ENCODE results near the gene RPRD1B. TPM values are rescaled to one million over a fixed set of nuclear protein-coding genes. Genes with fewer than 3 reads are reported as not detected.

The RPRD1B gene
- total RNA-seq, 1 experiment from 2014 or later, result 112 TPM

GRCh38 chr20:38116409-38117165 is 83.0 kb downstream of the RPRD1B start:
- Mint-ChIP-seq H3K4me1 (ENCODE audit: low read depth, unreplicated experiment) (peaks cover 56% of the 10 kb centered on the region), H3K4me3 (ENCODE audit: unreplicated experiment) (no peak overlapping the region), H3K27ac (ENCODE audit: unreplicated experiment) (peak overlapping the region; percentile 14), H3K36me3 (ENCODE audit: insufficient read depth, unreplicated experiment) (peaks cover 7% of the 10 kb centered on the region), H3K9me3 (ENCODE audit: unreplicated experiment) (peaks cover 15% of the 10 kb centered on the region), H3K27me3 (ENCODE audit: insufficient read depth, unreplicated experiment) (no peaks in the 10 kb centered on the region)
- DNase-seq, result no peak
- ChIA-PET POLR2A (no interaction called here), CTCF (interaction anchor here (1.8 kb wide), 1 partner anchor 27 kb away, joined by 8 read pairs; no protein-coding TSS in a partner anchor)
- intact Hi-C loops (cut with micrococcal nuclease; ENCODE audit: unreplicated experiment), result no loop called here
- Histone ChIP-seq H3K27me3 (replicated peaks; ENCODE audit: control insufficient read depth, insufficient read depth, low read length) (no peaks in the 10 kb centered on the region), H3K4me3 (ENCODE audit: low read depth, low read length) (no peak overlapping the region), H3K4me1 (peaks cover 58% of the 10 kb centered on the region), H3K36me3 (ENCODE audit: control insufficient read depth, insufficient read depth, low read length) (no peaks in the 10 kb centered on the region), H3K9me3 (0 out of 2 replicates have a peak, but pooled peaks cover 3% of the 10 kb centered on the region)
- no TSS peak for BruUV-seq (replicated peaks)
- TF ChIP-seq CTCF (IDR thresholded peaks at IDR 0.05; ENCODE audit: insufficient read depth in 1 of 2, low read depth in 1 of 2, low read length in 1 of 2, severe bottlenecking in 1 of 2, unreplicated experiment in 1 of 2), result no peak

- TF ChIP-seq CTCF (IDR thresholded peaks at IDR 0.05; ENCODE audit: insufficient read depth in 1 of 2, low read depth in 1 of 2, low read length in 1 of 2, severe bottlenecking in 1 of 2, unreplicated experiment in 1 of 2), result no peak
- ChIA-PET POLR2A (interaction anchor here (0.6 kb wide), 1 partner anchor 8 kb away, joined by 3 read pairs; no protein-coding TSS in a partner anchor), CTCF (no interaction called here)
- 0 out of 2 replicates have a peak, but pooled peaks cover 3% of the 10 kb centered on the region for H3K9me3 ChIP-seq
- Mint-ChIP-seq H3K36me3 (ENCODE audit: insufficient read depth, unreplicated experiment) (peaks cover 7% of the 10 kb centered on the region), H3K27me3 (ENCODE audit: insufficient read depth, unreplicated experiment) (no peaks in the 10 kb centered on the region), H3K9me3 (ENCODE audit: unreplicated experiment) (peaks cover 15% of the 10 kb centered on the region), H3K27ac (ENCODE audit: unreplicated experiment) (peak overlapping the region; percentile 14), H3K4me3 (ENCODE audit: unreplicated experiment) (no peak overlapping the region), H3K4me1 (ENCODE audit: low read depth, unreplicated experiment) (peaks cover 56% of the 10 kb centered on the region)
- no peaks in the 10 kb centered on the region for H3K27me3 ChIP-seq (replicated peaks; ENCODE audit: control insufficient read depth, insufficient read depth, low read length)
- no TSS peak for BruUV-seq (replicated peaks)
- no peaks in the 10 kb centered on the region for H3K36me3 ChIP-seq (ENCODE audit: control insufficient read depth, insufficient read depth, low read length)
- no peak for DNase-seq
- no peak overlapping the region for H3K4me3 ChIP-seq (ENCODE audit: low read depth, low read length)
- peaks cover 58% of the 10 kb centered on the region for H3K4me1 ChIP-seq
- intact Hi-C loops (cut with micrococcal nuclease; ENCODE audit: unreplicated experiment), result no loop called here
Observed at GRCh38 chr20:38117205-38117604, 83.7 kb downstream of the RPRD1B start.

- no peak overlapping the region for H3K4me3 Mint-ChIP-seq (ENCODE audit: unreplicated experiment)
- intact Hi-C loops (cut with micrococcal nuclease; ENCODE audit: unreplicated experiment), result no loop called here
- peak overlapping the region; percentile 14 for H3K27ac Mint-ChIP-seq (ENCODE audit: unreplicated experiment)
- BruUV-seq (replicated peaks), result no TSS peak
- no peak for TF ChIP-seq CTCF (IDR thresholded peaks at IDR 0.05; ENCODE audit: insufficient read depth in 1 of 2, low read depth in 1 of 2, low read length in 1 of 2, severe bottlenecking in 1 of 2, unreplicated experiment in 1 of 2)
- POLR2A ChIA-PET, result interaction anchor here (0.6 kb wide), 1 partner anchor 8 kb away, joined by 3 read pairs; no protein-coding TSS in a partner anchor
- Histone ChIP-seq H3K4me1 (peaks cover 61% of the 10 kb centered on the region), H3K27me3 (replicated peaks; ENCODE audit: control insufficient read depth, insufficient read depth, low read length) (no peaks in the 10 kb centered on the region), H3K36me3 (ENCODE audit: control insufficient read depth, insufficient read depth, low read length) (no peaks in the 10 kb centered on the region), H3K9me3 (0 out of 2 replicates have a peak, but pooled peaks cover 3% of the 10 kb centered on the region), H3K4me3 (ENCODE audit: low read depth, low read length) (no peak overlapping the region)
- CTCF ChIA-PET, result no interaction called here
- H3K36me3 Mint-ChIP-seq (ENCODE audit: insufficient read depth, unreplicated experiment), result peaks cover 7% of the 10 kb centered on the region
- DNase-seq, result peak in 1 of 2 experiments; percentile 52
- H3K27me3 Mint-ChIP-seq (ENCODE audit: insufficient read depth, unreplicated experiment), result no peaks in the 10 kb centered on the region
- peaks cover 15% of the 10 kb centered on the region for H3K9me3 Mint-ChIP-seq (ENCODE audit: unreplicated experiment)
- peaks cover 60% of the 10 kb centered on the region for H3K4me1 Mint-ChIP-seq (ENCODE audit: low read depth, unreplicated experiment)
Observed at GRCh38 chr20:38117635-38118034, 84.1 kb downstream of the RPRD1B start.
